ENCODE results near the gene CA5A. TPM values are rescaled to one million over a fixed set of nuclear protein-coding genes. Genes with fewer than 3 reads are reported as not detected.

Gene CA5A
- total RNA-seq, 6 experiments from 2014 or later, result not detected

GRCh38 chr16:87926246-87927194 lies 9.8 kb downstream of the CA5A start:
- TF ChIP-seq CTCF (IDR thresholded peaks at IDR 0.05), result no peak
- Mint-ChIP-seq H3K4me3 (no peak overlapping the region), H3K27ac (no peak overlapping the region), H3K27me3 (ENCODE audit: insufficient read depth) (peaks cover 25% of the 10 kb centered on the region), H3K36me3 (ENCODE audit: low read depth) (no peaks in the 10 kb centered on the region), H3K9me3 (no peaks in the 10 kb centered on the region), H3K4me1 (ENCODE audit: low read depth) (no peaks in the 10 kb centered on the region)
- DNase-seq, result no peak

- Mint-ChIP-seq H3K4me3 (no peak overlapping the region), H3K36me3 (ENCODE audit: low read depth) (no peaks in the 10 kb centered on the region), H3K4me1 (ENCODE audit: low read depth) (no peaks in the 10 kb centered on the region), H3K9me3 (no peaks in the 10 kb centered on the region), H3K27me3 (ENCODE audit: insufficient read depth) (peaks cover 29% of the 10 kb centered on the region), H3K27ac (no peak overlapping the region)
- DNase-seq, result no peak
- TF ChIP-seq CTCF (IDR thresholded peaks at IDR 0.05), result no peak
These were observed 11.3 kb downstream of the CA5A start for GRCh38 chr16:87924811-87925670.

GRCh38 chr16:87924041-87924810 lies 12.1 kb downstream of the CA5A start:
- H3K27ac Mint-ChIP-seq, result no peak overlapping the region
- H3K27me3 Mint-ChIP-seq (ENCODE audit: insufficient read depth), result peaks cover 29% of the 10 kb centered on the region
- no peaks in the 10 kb centered on the region for H3K4me1 Mint-ChIP-seq (ENCODE audit: low read depth)
- H3K36me3 Mint-ChIP-seq (ENCODE audit: low read depth), result no peaks in the 10 kb centered on the region
- no peak for TF ChIP-seq CTCF (IDR thresholded peaks at IDR 0.05)
- no peak for DNase-seq
- no peak overlapping the region for H3K4me3 Mint-ChIP-seq
- H3K9me3 Mint-ChIP-seq, result no peaks in the 10 kb centered on the region

- Mint-ChIP-seq H3K4me1 (ENCODE audit: low read depth) (peaks cover 8% of the 10 kb centered on the region), H3K4me3 (no peak overlapping the region), H3K27me3 (ENCODE audit: insufficient read depth) (peaks cover 36% of the 10 kb centered on the region), H3K27ac (no peak overlapping the region), H3K36me3 (ENCODE audit: low read depth) (no peaks in the 10 kb centered on the region), H3K9me3 (no peaks in the 10 kb centered on the region)
- no peak for TF ChIP-seq CTCF (IDR thresholded peaks at IDR 0.05)
- no peak for DNase-seq
These were observed 14.0 kb downstream of the CA5A start for GRCh38 chr16:87922250-87922871.

Measured in HFFc6 (cell line).